Loucy (cell line): ENCODE measurements around the gene RBMS3.

Source experiments
- EZH2phosphoT487 ChIP-seq: fragments of 200-600 bp; IDR thresholded peaks from 2 replicates; pipeline ENCODE4 v1.6.1; 2018; ENCODE audit warnings: antibody characterized with exemption, mild to moderate bottlenecking, moderate library complexity, borderline replicate concordance
- TF ChIP-seq, protein P1 (sequence below): fragments of 200-600 bp; sonication (generic); conservative IDR thresholded peaks from 2 replicates; pipeline ENCODE4 v1.5.1; 2014; ENCODE audit warnings: mild to moderate bottlenecking, antibody characterized with exemption, low read length

DNA sequence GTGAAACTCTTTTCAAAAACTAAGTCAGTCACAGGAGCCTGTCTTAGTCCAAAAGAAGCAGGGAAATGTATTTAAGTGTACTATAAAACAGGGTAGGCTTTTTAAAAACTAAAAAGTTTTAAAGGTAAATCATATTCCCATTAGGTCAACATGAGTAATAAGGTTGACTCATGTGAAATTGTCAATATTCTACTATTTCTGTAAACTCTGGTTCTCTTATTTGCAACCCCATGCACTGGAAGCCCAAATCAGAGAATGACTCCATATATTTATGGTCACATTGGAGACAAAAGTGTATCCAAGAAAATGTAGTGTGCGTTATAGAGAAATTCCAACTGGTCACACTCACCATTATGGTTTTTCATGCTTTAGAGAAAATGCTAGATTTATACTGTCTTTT is 725.2 kb downstream of the RBMS3 start:
- TF ChIP-seq EZH2phosphoT487: no peak
- TF ChIP-seq, protein P1, sequence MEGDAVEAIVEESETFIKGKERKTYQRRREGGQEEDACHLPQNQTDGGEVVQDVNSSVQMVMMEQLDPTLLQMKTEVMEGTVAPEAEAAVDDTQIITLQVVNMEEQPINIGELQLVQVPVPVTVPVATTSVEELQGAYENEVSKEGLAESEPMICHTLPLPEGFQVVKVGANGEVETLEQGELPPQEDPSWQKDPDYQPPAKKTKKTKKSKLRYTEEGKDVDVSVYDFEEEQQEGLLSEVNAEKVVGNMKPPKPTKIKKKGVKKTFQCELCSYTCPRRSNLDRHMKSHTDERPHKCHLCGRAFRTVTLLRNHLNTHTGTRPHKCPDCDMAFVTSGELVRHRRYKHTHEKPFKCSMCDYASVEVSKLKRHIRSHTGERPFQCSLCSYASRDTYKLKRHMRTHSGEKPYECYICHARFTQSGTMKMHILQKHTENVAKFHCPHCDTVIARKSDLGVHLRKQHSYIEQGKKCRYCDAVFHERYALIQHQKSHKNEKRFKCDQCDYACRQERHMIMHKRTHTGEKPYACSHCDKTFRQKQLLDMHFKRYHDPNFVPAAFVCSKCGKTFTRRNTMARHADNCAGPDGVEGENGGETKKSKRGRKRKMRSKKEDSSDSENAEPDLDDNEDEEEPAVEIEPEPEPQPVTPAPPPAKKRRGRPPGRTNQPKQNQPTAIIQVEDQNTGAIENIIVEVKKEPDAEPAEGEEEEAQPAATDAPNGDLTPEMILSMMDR: no peak
